Breast epithelium (tissue), 4 donors: ENCODE measurements around the gene PTTG1IP2. TPM values are rescaled to one million over a fixed set of nuclear protein-coding genes. Genes with fewer than 3 reads are reported as not detected.
"Not testable (repeated sequence)": the region's sequence is repeated elsewhere in the genome, so short reads cannot be mapped to it uniquely, and the experiment has no call there.

Experiments used
- DNase-seq, 2 donors: peaks; one replicate each; pipeline ENCODE4 v3.0.0-alpha.2; 2019; ENCODE audit warnings: low spot score in 2 of 2
- H3K27ac ChIP-seq, 2 donors: fragments of 200-600 bp; sonication (generic) in 1 of 2; one replicate each; pipeline ENCODE4 v1.5.1; 2016 to 2019; ENCODE audit warnings: mild to moderate bottlenecking in 1 of 2
- H3K27me3 ChIP-seq, 2 donors: fragments of 200-600 bp; sonication (generic) in 1 of 2; one replicate each; pipeline versions ENCODE4 v1.5.1 to v1.6.0; 2017 to 2019; ENCODE audit warnings: control low read depth in 1 of 2, mild to moderate bottlenecking in 1 of 2
- H3K36me3 ChIP-seq: fragments of 200-600 bp; one replicate; pipeline ENCODE4 v1.5.1; 2019
- H3K4me1 ChIP-seq, 2 donors: fragments of 200-600 bp; sonication (generic); one replicate each; pipeline ENCODE4 v1.5.1; 2016 to 2019; ENCODE audit warnings: control low read depth in 1 of 2
- H3K4me3 ChIP-seq, 3 donors: fragments of 200-600 bp; sonication (generic); 1 replicate in 2 of 3; 2 replicates in 1 of 3; pipeline ENCODE4 v1.5.1; 2016 to 2019; ENCODE audit warnings: mild to moderate bottlenecking in 3 of 3, moderate library complexity in 2 of 3
- H3K9me3 ChIP-seq, 2 donors: fragments of 200-600 bp; sonication (generic) in 1 of 2; one replicate each; pipeline ENCODE4 v1.5.1; 2016 to 2019; ENCODE audit warnings: control low read depth in 1 of 2
- POLR2A ChIP-seq: fragments of 450-650 bp; IDR thresholded peaks from one replicate; pipeline ENCODE4 v1.6.1; 2016; ENCODE audit warnings: antibody characterized with exemption, mild to moderate bottlenecking, moderate library complexity
- POLR2AphosphoS5 ChIP-seq, 3 donors: sonication (generic); formaldehyde crosslinking; IDR thresholded peaks; one replicate each; pipeline ENCODE4 v1.6.1; 2017; ENCODE audit warnings: antibody characterized with exemption in 3 of 3
- intact Hi-C: fragments of 100-400 bp; cut with DNase I; formaldehyde crosslinking; loops from one replicate; pipeline ENCODE4 v1.15.1; 2023; ENCODE audit warnings: low total_unique reads
- total RNA-seq, 3 donors: library from RNA; depleted of rRNA; stranded (reverse); fragments of >200 nt; gene quantifications; one replicate each; pipeline ENCODE4 v1.1.0, GENCODE V29; 2016
- TF ChIP-seq, protein P1 (sequence below), 3 donors: fragments of 450-650 bp; IDR thresholded peaks; one replicate each; pipeline ENCODE4 v1.5.1; 2016 to 2017; ENCODE audit warnings: antibody characterized with exemption in 3 of 3, mild to moderate bottlenecking in 3 of 3, moderate library complexity in 3 of 3

Gene PTTG1IP2
- total RNA-seq, 3 donors from 2014 or later: not detected

DNA sequence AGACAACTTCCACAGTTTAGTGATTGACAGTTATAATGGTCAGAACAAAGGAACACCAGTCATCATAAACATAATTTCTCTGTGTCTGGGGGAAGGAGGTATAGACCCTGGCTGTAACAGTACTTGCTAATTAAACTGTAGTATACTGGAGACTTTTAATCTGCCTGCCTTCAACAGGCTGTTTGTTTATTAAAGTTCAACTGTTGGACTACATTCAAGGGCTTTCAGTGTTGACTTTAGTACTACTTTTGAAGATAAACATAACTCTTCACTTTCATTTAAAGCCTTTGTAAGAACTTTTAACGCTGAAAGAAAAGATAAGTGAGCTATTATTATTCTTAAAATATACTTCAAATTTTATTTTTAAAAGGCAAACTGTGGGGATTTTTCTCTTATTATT is 15.5 kb upstream of the PTTG1IP2 start:
- no peaks in the 10 kb centered on the region for H3K4me1 ChIP-seq
- H3K27me3 ChIP-seq: no peaks in the 10 kb centered on the region
- H3K9me3 ChIP-seq: no peaks in the 10 kb centered on the region
- no peaks in the 10 kb centered on the region for H3K36me3 ChIP-seq
- TF ChIP-seq, protein P1, sequence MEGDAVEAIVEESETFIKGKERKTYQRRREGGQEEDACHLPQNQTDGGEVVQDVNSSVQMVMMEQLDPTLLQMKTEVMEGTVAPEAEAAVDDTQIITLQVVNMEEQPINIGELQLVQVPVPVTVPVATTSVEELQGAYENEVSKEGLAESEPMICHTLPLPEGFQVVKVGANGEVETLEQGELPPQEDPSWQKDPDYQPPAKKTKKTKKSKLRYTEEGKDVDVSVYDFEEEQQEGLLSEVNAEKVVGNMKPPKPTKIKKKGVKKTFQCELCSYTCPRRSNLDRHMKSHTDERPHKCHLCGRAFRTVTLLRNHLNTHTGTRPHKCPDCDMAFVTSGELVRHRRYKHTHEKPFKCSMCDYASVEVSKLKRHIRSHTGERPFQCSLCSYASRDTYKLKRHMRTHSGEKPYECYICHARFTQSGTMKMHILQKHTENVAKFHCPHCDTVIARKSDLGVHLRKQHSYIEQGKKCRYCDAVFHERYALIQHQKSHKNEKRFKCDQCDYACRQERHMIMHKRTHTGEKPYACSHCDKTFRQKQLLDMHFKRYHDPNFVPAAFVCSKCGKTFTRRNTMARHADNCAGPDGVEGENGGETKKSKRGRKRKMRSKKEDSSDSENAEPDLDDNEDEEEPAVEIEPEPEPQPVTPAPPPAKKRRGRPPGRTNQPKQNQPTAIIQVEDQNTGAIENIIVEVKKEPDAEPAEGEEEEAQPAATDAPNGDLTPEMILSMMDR (IDR thresholded peaks at IDR 0.05): no peak
- no peak for TF ChIP-seq POLR2AphosphoS5 (IDR thresholded peaks at IDR 0.05)
- TF ChIP-seq POLR2A: no peak
- no peak overlapping the region for H3K27ac ChIP-seq
- intact Hi-C loops: no loop called here
- DNase-seq: no peak
- H3K4me3 ChIP-seq: no peak overlapping the region

DNA sequence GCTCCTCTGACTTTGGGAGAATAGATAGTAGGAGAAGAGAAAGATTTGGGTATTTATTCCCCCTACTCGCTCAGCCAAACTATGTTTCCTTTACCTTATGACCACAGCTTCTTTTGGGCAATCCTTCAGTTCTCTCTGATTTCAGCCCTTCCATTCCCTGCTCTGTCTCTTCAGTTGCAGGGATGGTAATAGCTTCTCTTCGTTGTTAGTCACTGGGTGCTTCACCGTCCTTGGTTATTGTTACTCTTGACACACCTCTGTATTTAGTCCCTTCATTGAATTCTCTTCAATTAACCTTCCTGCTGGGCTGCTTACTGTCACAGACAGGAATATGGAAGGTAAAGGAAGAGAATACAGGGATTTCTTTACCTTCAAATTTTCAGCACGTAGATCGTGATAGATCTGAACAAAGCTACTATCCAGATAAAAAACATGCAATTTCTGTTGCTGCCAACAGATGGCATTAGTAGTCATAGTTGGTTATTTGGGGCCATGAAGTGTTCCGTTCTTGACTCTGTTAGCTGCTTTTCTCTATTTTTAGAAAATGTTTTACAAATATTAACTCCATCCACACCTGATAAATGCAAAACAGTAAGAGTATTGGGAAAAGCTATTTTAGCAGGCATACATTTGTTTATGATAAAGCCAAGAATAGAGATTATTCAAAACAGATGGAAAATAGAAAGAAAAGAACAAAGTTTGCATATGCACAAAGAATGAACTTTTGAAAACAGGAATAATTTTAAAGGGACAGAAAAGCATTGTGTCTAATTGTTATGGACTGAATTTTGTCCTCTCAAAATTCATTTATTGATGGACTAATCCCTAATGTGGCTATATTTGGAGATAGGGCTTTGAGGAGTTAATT is 14.0 kb upstream of the PTTG1IP2 start:
- Histone ChIP-seq H3K27me3 (no peaks in the 10 kb centered on the region), H3K4me1 (no peaks in the 10 kb centered on the region), H3K9me3 (no peaks in the 10 kb centered on the region), H3K36me3 (no peaks in the 10 kb centered on the region), H3K27ac (no peak overlapping the region), H3K4me3 (peak overlapping the region in 2 of 3 donors; percentile 34 to 52)
- TF ChIP-seq, protein P1 (IDR thresholded peaks at IDR 0.05): peak; percentile 50 to 66 (median 62)
- TF ChIP-seq POLR2A (no peak), POLR2AphosphoS5 (IDR thresholded peaks at IDR 0.05) (no peak)
- intact Hi-C loops: no loop called here
- DNase-seq: no peak

DNA sequence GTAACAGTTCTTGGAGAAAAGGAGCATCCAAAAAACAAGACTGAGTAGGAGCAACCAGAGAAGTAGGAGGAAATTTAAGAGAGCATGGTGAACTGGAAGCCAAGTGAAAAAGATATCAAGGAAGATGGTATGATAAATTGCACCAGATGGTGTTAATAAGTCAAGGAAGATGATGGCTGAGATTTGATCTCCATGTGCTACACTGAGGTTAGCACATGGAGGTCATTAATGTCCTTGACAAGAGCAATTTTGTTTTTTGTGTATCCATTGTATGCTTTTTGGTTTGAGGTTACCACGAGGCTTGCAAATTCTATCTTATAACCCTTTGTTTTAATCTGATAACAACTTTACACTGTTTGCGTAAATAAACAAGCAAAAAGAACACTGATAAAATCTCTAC is 11.3 kb upstream of the PTTG1IP2 start:
- DNase-seq: no peak
- Histone ChIP-seq H3K27me3 (no peaks in the 10 kb centered on the region), H3K4me1 (no peaks in the 10 kb centered on the region), H3K9me3 (no peaks in the 10 kb centered on the region), H3K4me3 (no peak overlapping the region), H3K36me3 (no peaks in the 10 kb centered on the region), H3K27ac (no peak overlapping the region)
- intact Hi-C loops: no loop called here
- no peak for TF ChIP-seq POLR2AphosphoS5 (IDR thresholded peaks at IDR 0.05)

DNA sequence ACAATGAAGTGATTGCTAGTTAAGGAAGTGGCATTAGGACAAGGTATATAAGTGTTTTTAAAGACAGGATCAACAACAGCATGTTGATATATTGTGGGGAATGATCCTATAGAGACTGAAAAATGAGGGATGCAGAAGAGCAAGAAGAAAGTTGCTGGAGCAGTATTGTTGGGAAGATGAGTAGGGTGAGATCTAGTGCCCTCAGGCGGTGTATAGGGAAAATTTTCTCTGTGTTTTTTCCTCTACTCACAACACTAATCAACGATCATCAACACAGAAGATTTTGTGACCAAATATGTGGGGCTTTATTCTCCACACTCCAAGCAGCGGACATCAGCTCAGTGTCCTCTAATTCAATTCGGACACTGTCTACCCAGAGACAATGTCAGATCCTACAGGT is 9.6 kb upstream of the PTTG1IP2 start:
- Histone ChIP-seq H3K27ac (no peak overlapping the region), H3K4me1 (no peaks in the 10 kb centered on the region), H3K36me3 (no peaks in the 10 kb centered on the region), H3K9me3 (peaks cover 0 to 8% of the 10 kb centered on the region in 2 donors), H3K27me3 (no peaks in the 10 kb centered on the region), H3K4me3 (no peak overlapping the region)
- no peak for TF ChIP-seq POLR2A
- TF ChIP-seq, protein P1 (IDR thresholded peaks at IDR 0.05): no peak
- intact Hi-C loops: loop anchor here (5.0 kb wide), 1 partner anchor 327 kb away; no protein-coding TSS in a partner anchor
- DNase-seq: no peak

DNA sequence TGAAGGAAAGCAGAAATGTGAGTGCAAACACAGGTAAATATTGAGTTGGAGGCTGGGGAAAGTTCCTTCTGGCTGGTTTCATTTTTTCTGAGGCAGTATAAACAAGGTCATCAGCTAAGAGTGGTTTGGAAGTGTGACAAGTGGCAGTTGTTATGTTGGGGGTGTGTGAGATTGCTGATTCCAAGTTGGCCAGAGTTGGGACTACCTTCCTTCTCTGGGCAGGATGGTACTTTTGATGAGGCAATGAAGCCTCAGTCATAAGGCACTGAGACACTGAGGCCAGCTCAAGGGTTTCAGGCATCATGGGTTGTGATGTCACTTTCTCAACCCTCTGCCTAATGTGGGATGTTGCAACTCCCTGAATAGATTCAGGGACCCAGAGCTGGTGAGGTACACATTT is 8.2 kb upstream of the PTTG1IP2 start:
- intact Hi-C loops: loop anchor here (5.0 kb wide), 1 partner anchor 326 kb away; no protein-coding TSS in a partner anchor
- DNase-seq: no peak
- no peak overlapping the region for H3K4me3 ChIP-seq
- H3K36me3 ChIP-seq: no peaks in the 10 kb centered on the region
- H3K27ac ChIP-seq: peak overlapping the region; percentile 26 to 36
- H3K27me3 ChIP-seq: no peaks in the 10 kb centered on the region
- no peaks in the 10 kb centered on the region for H3K4me1 ChIP-seq
- H3K9me3 ChIP-seq: peaks cover 0 to 8% of the 10 kb centered on the region in 2 donors
- no peak for TF ChIP-seq POLR2AphosphoS5 (IDR thresholded peaks at IDR 0.05)
- no peak for TF ChIP-seq POLR2A
- TF ChIP-seq, protein P1 (IDR thresholded peaks at IDR 0.05): no peak

DNA sequence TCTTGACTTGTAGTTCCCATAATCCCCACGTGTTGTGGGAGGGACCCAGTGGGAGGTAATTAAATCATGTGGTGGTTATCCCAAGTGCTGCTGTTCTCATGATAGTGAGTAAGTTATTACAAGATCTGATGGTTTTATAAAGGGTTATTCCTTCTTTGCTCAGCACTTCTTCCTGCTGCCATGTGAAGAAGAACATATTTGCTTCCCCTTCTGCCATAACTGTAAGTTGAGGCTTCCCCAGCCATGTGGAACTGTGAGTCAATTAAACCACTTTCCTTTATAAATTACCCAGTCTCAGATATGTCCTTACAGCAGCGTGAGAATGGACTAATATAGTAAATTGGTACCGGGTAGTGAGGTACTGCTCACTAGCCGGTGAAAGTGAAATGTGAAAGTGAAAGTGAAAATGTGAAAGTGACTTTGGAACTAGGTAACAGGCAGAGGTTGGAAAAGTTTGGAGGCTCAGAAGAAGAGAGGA is 6.2 kb upstream of the PTTG1IP2 start:
- not testable (repeated sequence) for H3K36me3 ChIP-seq, H3K9me3 ChIP-seq, H3K27me3 ChIP-seq, H3K4me1 ChIP-seq, DNase-seq
- H3K27ac ChIP-seq: peak overlapping the region; percentile 5 to 29
- intact Hi-C loops: loop anchor here (5.0 kb wide), 1 partner anchor 324 kb away; no protein-coding TSS in a partner anchor
- peak overlapping the region; percentile 33 to 59 (median 36) for H3K4me3 ChIP-seq
